Activated CD8-positive, alpha-beta memory T cell treated with anti-CD3 and anti-CD28 coated beads, Interleukin-2, amount 10 ng/mL, durations not matched to agents 7 days and 5 days (primary cell): ENCODE results near the gene ZNF416. TPM values are rescaled to one million over a fixed set of nuclear protein-coding genes. Genes with fewer than 3 reads are reported as not detected.

Source experiments
- ATAC-seq: fragments of 150-1000 bp; cut with Tn5 transposase; one replicate; pipeline ENCODE4 v1.10.0; 2021; ENCODE audit warnings: moderate library complexity
- CTCF ChIA-PET: fragments of 350-600 bp; sonication (Branson Sonifier 250); formaldehyde crosslinking; loops from one replicate; lab custom pipeline; 2021; ENCODE audit warnings: antibody characterized with exemption; lab: Charles Lee
- DNase-seq: peaks from one replicate; pipeline ENCODE4 v3.0.0-alpha.2; 2020
- H3K27ac Mint-ChIP-seq: one replicate; pipeline ENCODE4 v1.8.0; 2021; ENCODE audit warnings: mild to moderate bottlenecking, mixed read lengths
- H3K27me3 Mint-ChIP-seq: one replicate; pipeline ENCODE4 v1.8.0; 2021; ENCODE audit warnings: mixed read lengths
- H3K36me3 Mint-ChIP-seq: one replicate; pipeline ENCODE4 v1.8.0; 2021; ENCODE audit warnings: mild to moderate bottlenecking, mixed read lengths
- H3K4me1 Mint-ChIP-seq: one replicate; pipeline ENCODE4 v1.8.0; 2021; ENCODE audit warnings: mixed read lengths
- H3K4me3 Mint-ChIP-seq: one replicate; pipeline ENCODE4 v1.8.0; 2021; ENCODE audit warnings: mild to moderate bottlenecking, moderate library complexity, mixed read lengths
- H3K9me3 Mint-ChIP-seq: one replicate; pipeline ENCODE4 v1.8.0; 2022; ENCODE audit warnings: low read depth, mixed read lengths
- total RNA-seq, 2 experiments: library from RNA; stranded (reverse); gene quantifications; one replicate each; pipeline ENCODE4 v1.2.3, GENCODE V29; 2021

Gene ZNF416
- total RNA-seq, 2 experiments from 2014 or later, result 5.3 to 5.7 TPM

- Mint-ChIP-seq H3K4me3 (no peak overlapping the region), H3K27ac (no peak overlapping the region), H3K9me3 (peaks cover 58% of the 10 kb centered on the region), H3K27me3 (no peaks in the 10 kb centered on the region), H3K4me1 (no peaks in the 10 kb centered on the region), H3K36me3 (peaks cover 92% of the 10 kb centered on the region)
- ATAC-seq (no peak), DNase-seq (no peak)
- CTCF ChIA-PET, result no interaction called here
These were observed 40.7 kb downstream of the ZNF416 start for GRCh38 chr19:57537953-57538547.

- peaks cover 42% of the 10 kb centered on the region for H3K36me3 Mint-ChIP-seq
- H3K4me1 Mint-ChIP-seq, result peaks cover 17% of the 10 kb centered on the region
- ATAC-seq, result peak; percentile 99
These were observed 51.4 kb downstream of the ZNF416 start, which contains the start of gene ZNF549 for GRCh38 chr19:57527136-57527881. TSS of gene ZNF549 (plus strand) at chr19:57527356. CDS start at chr19:57527574, 218 bp downstream.

More at GRCh38 chr19:57527136-57527881, 51.4 kb downstream of the ZNF416 start, which contains the start of gene ZNF549:
- Mint-ChIP-seq H3K27me3 (no peaks in the 10 kb centered on the region), H3K9me3 (peaks cover 26% of the 10 kb centered on the region), H3K27ac (peak within 1 kb of the TSS; percentile 88), H3K4me3 (peak within 1 kb of the TSS; percentile 94)
- peak; percentile 95 for DNase-seq
- CTCF ChIA-PET, result no interaction called here

Other genes with a start within 250 kb of the ZNF416 start
- 10 to 100 TPM in 1 of 2 experiments, 1 to 10 TPM in 1; 9.3 to 10.2 TPM for gene ZNF304, start 227.6 kb downstream of the ZNF416 start, total RNA-seq
- 10 to 100 TPM in 1 of 2 experiments, 1 to 10 TPM in 1; 9.8 to 11.2 TPM for gene TRAPPC2B, start 215.4 kb downstream of the ZNF416 start, total RNA-seq
- gene ZNF547, start 215.4 kb downstream of the ZNF416 start, total RNA-seq, result 1 to 10 TPM; 3.5 to 4.4 TPM
- 10 to 100 TPM; 23.8 to 28.8 TPM for gene ZNF548, start 189.1 kb downstream of the ZNF416 start, total RNA-seq
- 10 to 100 TPM; 14.3 to 14.6 TPM for gene ZNF17, start 167.8 kb downstream of the ZNF416 start, total RNA-seq
- 10 to 100 TPM; 13.1 to 13.3 TPM for gene ZNF749, start 143.6 kb downstream of the ZNF416 start, total RNA-seq
- under 1 TPM; 0.15 to 0.28 TPM for gene VN1R1, start 121.8 kb downstream of the ZNF416 start, total RNA-seq
- gene ZNF772, start 101.3 kb downstream of the ZNF416 start, total RNA-seq, result 1 to 10 TPM; 7.7 to 8.8 TPM
- 10 to 100 TPM; 10.1 to 10.5 TPM for gene ZNF419, start 91.2 kb downstream of the ZNF416 start, total RNA-seq
- 1 to 10 TPM; 8.5 to 9.7 TPM for gene ZNF773, start 79.0 kb downstream of the ZNF416 start, total RNA-seq
- 1 to 10 TPM; 6.6 to 6.7 TPM for gene ZNF549, start 51.6 kb downstream of the ZNF416 start, total RNA-seq
- 10 to 100 TPM; 13.7 to 14.2 TPM for gene ZNF550, start 19.0 kb downstream of the ZNF416 start, total RNA-seq
- 10 to 100 TPM; 10.6 to 11.5 TPM for gene ZIK1, start 5.2 kb upstream of the ZNF416 start, total RNA-seq
- 10 to 100 TPM; 10.6 to 12.4 TPM for gene ZNF530, start 21.0 kb upstream of the ZNF416 start, total RNA-seq
- gene ZNF134, start 35.3 kb upstream of the ZNF416 start, total RNA-seq, result 10 to 100 TPM; 17.8 to 19.0 TPM
- 10 to 100 TPM; 14.2 to 15.1 TPM for gene ZNF211, start 54.3 kb upstream of the ZNF416 start, total RNA-seq
- gene ZSCAN4, start 90.0 kb upstream of the ZNF416 start, total RNA-seq, result not detected
- 10 to 100 TPM; 13.3 to 16.7 TPM for gene ZNF551, start 103.1 kb upstream of the ZNF416 start, total RNA-seq
- 1 to 10 TPM; 4.0 to 5.6 TPM for gene ZNF154, start 130.3 kb upstream of the ZNF416 start, total RNA-seq
- gene ZNF671, start 148.7 kb upstream of the ZNF416 start, total RNA-seq, result 10 to 100 TPM; 13.0 to 13.8 TPM
- gene ZNF776, start 167.9 kb upstream of the ZNF416 start, total RNA-seq, result 10 to 100 TPM; 15.4 to 18.1 TPM
- gene ZNF586, start 190.8 kb upstream of the ZNF416 start, total RNA-seq, result 10 to 100 TPM; 20.4 to 23.0 TPM
- gene ZNF552, start 236.0 kb upstream of the ZNF416 start, total RNA-seq, result 10 to 100 TPM in 1 of 2 experiments, 1 to 10 TPM in 1; 9.7 to 11.1 TPM